DND-41 (cell line): Measurements from ENCODE around the gene ABITRAM.

Experiments used
- ATAC-seq: fragments of 200-7000 bp; cut with Tn5 transposase; 3 replicates; pipeline ENCODE4 v1.9.1; 2021; ENCODE audit warnings: low read depth; ENCODE audit not compliant: insufficient read depth
- DNase-seq: peaks from one replicate; pipeline ENCODE4 v3.0.0-alpha.2; 2020
- H2AFZ ChIP-seq: 2 replicates; pipeline ENCODE4 v1.6.0; 2012; ENCODE audit warnings: low read depth, low read length
- H3K27ac ChIP-seq: 2 replicates; pipeline ENCODE4 v1.5.1; 2012; ENCODE audit warnings: low read length, inconsistent platforms
- H3K27me3 ChIP-seq: fragments of 200-600 bp; sonication (generic); 2 replicates; pipeline ENCODE4 v1.6.0; 2012; ENCODE audit warnings: low read length, mild to moderate bottlenecking, inconsistent platforms; ENCODE audit not compliant: insufficient read depth, poor library complexity
- H3K36me3 ChIP-seq: 2 replicates; pipeline ENCODE4 v1.5.1; 2012; ENCODE audit warnings: low read length, inconsistent platforms; ENCODE audit not compliant: insufficient read depth
- H3K4me1 ChIP-seq: 2 replicates; pipeline ENCODE4 v1.5.1; 2012; ENCODE audit warnings: mild to moderate bottlenecking, low read length; ENCODE audit not compliant: insufficient read depth
- H3K4me2 ChIP-seq: 2 replicates; pipeline ENCODE4 v1.6.0; 2012; ENCODE audit warnings: mild to moderate bottlenecking, moderate library complexity, low read length, inconsistent platforms; ENCODE audit not compliant: insufficient read depth
- H3K4me3 ChIP-seq, 2 experiments: fragments of 200-600 bp in 1 of 2; shearing (Covaris generic) in 1 of 2; 2 replicates each; pipeline ENCODE4 v1.5.1; 2012 to 2016; ENCODE audit warnings: inconsistent platforms in 2 of 2, low read length in 2 of 2, mild to moderate bottlenecking in 2 of 2, low read depth in 1 of 2, moderate library complexity in 1 of 2
- H3K79me2 ChIP-seq: 2 replicates; pipeline ENCODE4 v1.6.0; 2012; ENCODE audit warnings: low read length, inconsistent platforms; ENCODE audit not compliant: insufficient read depth
- H3K9ac ChIP-seq: 2 replicates; pipeline ENCODE4 v1.6.0; 2012; ENCODE audit warnings: low read depth, mild to moderate bottlenecking, inconsistent platforms, low read length, moderate library complexity
- H3K9me3 ChIP-seq: 2 replicates; pipeline ENCODE4 v1.5.1; 2012; ENCODE audit warnings: low read length, moderate library complexity, mild to moderate bottlenecking, inconsistent platforms; ENCODE audit not compliant: insufficient read depth, severe bottlenecking
- H4K20me1 ChIP-seq: 2 replicates; pipeline ENCODE4 v1.6.0; 2012; ENCODE audit warnings: low read length; ENCODE audit not compliant: insufficient read depth
- EZH2 ChIP-seq: IDR thresholded peaks from 3 replicates; pipeline ENCODE4 v1.6.1; 2012; ENCODE audit warnings: borderline replicate concordance, low read depth, mild to moderate bottlenecking, moderate library complexity, low read length, inconsistent platforms; ENCODE audit not compliant: severe bottlenecking
- TF ChIP-seq, protein P1 (sequence below): IDR thresholded peaks from 2 replicates; pipeline ENCODE4 v1.5.1; 2012; ENCODE audit warnings: borderline replicate concordance, low read length, moderate library complexity, mild to moderate bottlenecking; ENCODE audit not compliant: poor library complexity, severe bottlenecking; ENCODE audit errors: extremely low read depth

Gene ABITRAM

DNA sequence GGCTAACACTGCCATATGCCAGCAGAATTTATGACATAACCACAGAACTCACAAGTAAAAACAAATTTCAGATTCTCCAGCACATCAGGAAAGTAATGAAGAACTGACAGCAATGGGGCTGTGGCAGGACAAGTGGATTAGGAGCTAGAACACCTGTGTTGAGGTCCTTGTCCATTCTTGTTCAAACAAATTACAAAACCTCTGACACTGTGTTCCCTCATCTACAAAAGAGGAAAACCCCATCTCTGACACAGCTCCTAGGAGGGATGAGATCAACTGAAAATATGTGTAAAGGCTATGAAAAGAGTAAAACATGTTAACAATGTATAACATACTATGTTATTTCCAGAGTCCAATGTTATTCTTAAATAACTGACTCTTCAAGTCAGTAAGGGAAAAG lies 23.8 kb upstream of the ABITRAM start:
- TF ChIP-seq EZH2, result no peak
- TF ChIP-seq, protein P1, sequence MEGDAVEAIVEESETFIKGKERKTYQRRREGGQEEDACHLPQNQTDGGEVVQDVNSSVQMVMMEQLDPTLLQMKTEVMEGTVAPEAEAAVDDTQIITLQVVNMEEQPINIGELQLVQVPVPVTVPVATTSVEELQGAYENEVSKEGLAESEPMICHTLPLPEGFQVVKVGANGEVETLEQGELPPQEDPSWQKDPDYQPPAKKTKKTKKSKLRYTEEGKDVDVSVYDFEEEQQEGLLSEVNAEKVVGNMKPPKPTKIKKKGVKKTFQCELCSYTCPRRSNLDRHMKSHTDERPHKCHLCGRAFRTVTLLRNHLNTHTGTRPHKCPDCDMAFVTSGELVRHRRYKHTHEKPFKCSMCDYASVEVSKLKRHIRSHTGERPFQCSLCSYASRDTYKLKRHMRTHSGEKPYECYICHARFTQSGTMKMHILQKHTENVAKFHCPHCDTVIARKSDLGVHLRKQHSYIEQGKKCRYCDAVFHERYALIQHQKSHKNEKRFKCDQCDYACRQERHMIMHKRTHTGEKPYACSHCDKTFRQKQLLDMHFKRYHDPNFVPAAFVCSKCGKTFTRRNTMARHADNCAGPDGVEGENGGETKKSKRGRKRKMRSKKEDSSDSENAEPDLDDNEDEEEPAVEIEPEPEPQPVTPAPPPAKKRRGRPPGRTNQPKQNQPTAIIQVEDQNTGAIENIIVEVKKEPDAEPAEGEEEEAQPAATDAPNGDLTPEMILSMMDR, result no peak
- Histone ChIP-seq H3K4me2 (no peak overlapping the region), H3K27ac (no peak overlapping the region), H2AFZ (no peak overlapping the region), H3K79me2 (no peaks in the 10 kb centered on the region), H4K20me1 (no peaks in the 10 kb centered on the region), H3K9ac (no peak overlapping the region), H3K36me3 (peaks cover 77% of the 10 kb centered on the region), H3K27me3 (no peaks in the 10 kb centered on the region), H3K4me3 (no peak overlapping the region), H3K4me1 (peaks cover 6% of the 10 kb centered on the region; the same call in 1 of the 2 replicates), H3K9me3 (no peaks in the 10 kb centered on the region)
- ATAC-seq (no peak), DNase-seq (no peak)

DNA sequence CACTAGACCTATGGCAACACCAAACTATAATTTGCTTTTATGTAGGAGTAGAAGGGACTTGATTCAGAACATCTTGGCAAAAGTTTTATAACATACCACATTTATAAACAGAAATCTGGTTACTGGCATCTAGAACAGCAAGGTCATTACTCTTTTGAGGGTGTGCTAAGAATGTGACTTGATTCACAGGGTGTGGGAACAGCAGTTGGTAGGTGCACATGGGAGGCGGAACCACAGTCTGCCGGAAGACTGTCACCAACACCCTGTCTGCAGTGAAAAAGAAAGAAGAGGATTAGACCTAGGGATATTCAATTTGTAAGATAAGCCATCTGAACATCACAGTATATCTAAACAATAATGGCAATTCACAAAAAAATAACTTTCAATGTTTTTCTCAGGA lies 23.3 kb upstream of the ABITRAM start:
- Histone ChIP-seq H4K20me1 (no peaks in the 10 kb centered on the region), H3K27ac (no peak overlapping the region), H3K4me3 (no peak overlapping the region), H3K4me1 (peaks cover 6% of the 10 kb centered on the region; the same call in 1 of the 2 replicates), H2AFZ (no peak overlapping the region), H3K4me2 (no peak overlapping the region), H3K9me3 (no peaks in the 10 kb centered on the region), H3K36me3 (peaks cover 77% of the 10 kb centered on the region), H3K27me3 (no peaks in the 10 kb centered on the region), H3K9ac (no peak overlapping the region), H3K79me2 (no peaks in the 10 kb centered on the region)
- no peak for TF ChIP-seq EZH2
- TF ChIP-seq, protein P1, result no peak
- DNase-seq (no peak), ATAC-seq (no peak)

DNA sequence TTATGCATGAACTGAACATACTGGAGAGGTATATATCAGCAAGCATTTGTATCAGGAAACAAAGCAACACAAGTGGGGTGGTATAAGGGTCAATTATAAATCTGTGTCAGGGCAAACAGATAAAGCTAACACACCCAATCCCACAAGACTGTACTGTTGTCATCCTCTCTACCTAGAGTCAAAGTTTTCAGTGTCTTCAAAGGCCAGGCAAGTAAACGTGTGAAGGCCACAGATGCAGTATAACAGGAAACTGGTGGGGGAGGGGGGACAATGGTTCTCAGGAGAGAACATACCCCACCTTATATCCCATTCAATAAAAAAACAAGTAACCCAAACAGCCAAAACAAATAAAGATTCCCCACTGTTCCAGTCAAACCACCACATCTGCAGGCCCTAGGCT lies 22.4 kb upstream of the ABITRAM start:
- Histone ChIP-seq H4K20me1 (no peaks in the 10 kb centered on the region), H3K27ac (no peak overlapping the region), H3K4me1 (peaks cover 6% of the 10 kb centered on the region; the same call in 1 of the 2 replicates), H3K9ac (no peak overlapping the region), H3K36me3 (peaks cover 74% of the 10 kb centered on the region), H2AFZ (no peak overlapping the region), H3K4me3 (no peak overlapping the region), H3K27me3 (no peaks in the 10 kb centered on the region), H3K79me2 (no peaks in the 10 kb centered on the region), H3K4me2 (no peak overlapping the region), H3K9me3 (no peaks in the 10 kb centered on the region)
- TF ChIP-seq, protein P1, result no peak
- TF ChIP-seq EZH2, result no peak
- peak; percentile 29 for DNase-seq
- peak; percentile 76; the same call in 2 of the 3 replicates for ATAC-seq

DNA sequence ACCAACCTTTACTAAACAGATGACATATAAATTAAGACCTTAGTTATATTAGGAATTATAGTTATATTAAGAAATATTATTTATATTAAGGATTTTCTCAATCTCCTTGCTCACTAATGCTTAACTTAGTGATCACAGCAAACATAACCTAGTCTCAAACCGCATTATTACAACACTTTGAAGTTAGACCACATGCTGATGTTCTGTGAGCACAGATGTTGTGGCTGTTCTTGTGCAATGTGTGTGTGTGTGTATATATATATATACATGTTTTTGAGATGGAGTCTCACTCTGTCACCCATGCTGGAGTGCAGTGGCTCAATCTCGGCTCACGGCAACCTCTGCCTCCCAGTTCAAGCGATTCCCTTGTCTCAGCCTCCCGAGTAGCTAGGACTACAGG lies 20.8 kb upstream of the ABITRAM start:
- no peak for ATAC-seq
- no peak for DNase-seq
- peaks cover 65% of the 10 kb centered on the region for H3K36me3 ChIP-seq
- no peaks in the 10 kb centered on the region for H3K9me3 ChIP-seq
- no peaks in the 10 kb centered on the region for H4K20me1 ChIP-seq
- no peaks in the 10 kb centered on the region for H3K79me2 ChIP-seq
- TF ChIP-seq, protein P1, result no peak
- TF ChIP-seq EZH2, result no peak
- H2AFZ ChIP-seq, result no peak overlapping the region
- H3K27me3 ChIP-seq, result no peaks in the 10 kb centered on the region
- H3K9ac ChIP-seq, result no peak overlapping the region
- H3K4me3 ChIP-seq, result no peak overlapping the region
- no peak overlapping the region for H3K27ac ChIP-seq
- no peak overlapping the region for H3K4me2 ChIP-seq
- peaks cover 6% of the 10 kb centered on the region; the same call in 1 of the 2 replicates for H3K4me1 ChIP-seq
